22Rv1 (cell line): ENCODE results near the gene GMCL2.

Experiments
- CTCF ChIP-seq: fragments of 450-650 bp; IDR thresholded peaks from 2 replicates; pipeline ENCODE4 v1.5.1; 2017; ENCODE audit warnings: mild to moderate bottlenecking
- ZFX ChIP-seq: fragments of 450-650 bp; IDR thresholded peaks from 2 replicates; pipeline ENCODE4 v1.6.1; 2017; ENCODE audit warnings: antibody characterized with exemption, borderline replicate concordance

- TF ChIP-seq CTCF, result no peak
- TF ChIP-seq ZFX, result no peak
Measured at GRCh38 chr5:178202541-178202940, 15.4 kb upstream of the GMCL2 start.
